Panc1 (cell line): ENCODE data around the gene JAZF1. TPM values are rescaled to one million over a fixed set of nuclear protein-coding genes. Genes with fewer than 3 reads are reported as not detected.

Experiments
- ATAC-seq: fragments of 200-7000 bp; cut with Tn5 transposase; 2 replicates; pipeline ENCODE4 v1.9.1; 2020; ENCODE audit warnings: mild to moderate bottlenecking, moderate library complexity
- BruUV-seq: library from RNA; stranded (reverse); fragments of 400-500 nt; replicated peaks from 2 replicates; lab custom pipeline; 2021; lab: Mats Ljungman, UMichigan
- CTCF ChIA-PET: fragments of 300-600 bp; sonication (Branson Sonifier 250); formaldehyde crosslinking; loops from one replicate; lab custom pipeline; 2022; ENCODE audit warnings: antibody characterized with exemption; lab: Charles Lee
- POLR2A ChIA-PET: fragments of 300-600 bp; sonication (Branson Sonifier 250); formaldehyde crosslinking; loops from one replicate; lab custom pipeline; 2022; ENCODE audit warnings: antibody characterized with exemption; lab: Charles Lee
- DNase-seq: peaks from one replicate; pipeline ENCODE4 v3.0.0-alpha.2; 2010; ENCODE audit warnings: low read depth, low spot score
- H3K27ac ChIP-seq: 2 replicates; pipeline ENCODE4 v1.5.1; 2011; ENCODE audit warnings: mild to moderate bottlenecking, low read length, inconsistent platforms
- H3K27me3 ChIP-seq: fragments of 200-500 bp; sonication (Bioruptor generic); 2 replicates; pipeline ENCODE4 v1.6.0; 2014; ENCODE audit warnings: low read length, inconsistent platforms; ENCODE audit not compliant: control insufficient read depth, insufficient read depth
- H3K36me3 ChIP-seq: fragments of 200-500 bp; sonication (Bioruptor generic); 2 replicates; pipeline ENCODE4 v1.5.1; 2014; ENCODE audit warnings: inconsistent platforms, mild to moderate bottlenecking, low read length, moderate library complexity; ENCODE audit not compliant: control insufficient read depth, insufficient read depth
- H3K4me1 ChIP-seq: 2 replicates; pipeline ENCODE4 v1.5.1; 2011; ENCODE audit warnings: inconsistent platforms, mild to moderate bottlenecking, low read length, moderate library complexity; ENCODE audit not compliant: control insufficient read depth, insufficient read depth
- H3K4me3 ChIP-seq, 2 experiments: 2 replicates each; pipeline ENCODE4 v1.5.1; 2011 to 2012; ENCODE audit warnings: low read depth in 2 of 2, low read length in 2 of 2, mild to moderate bottlenecking in 2 of 2, inconsistent platforms in 1 of 2, moderate library complexity in 1 of 2
- H3K9me3 ChIP-seq: fragments of 200-500 bp; sonication (Bioruptor generic); 2 replicates; pipeline ENCODE4 v1.5.1; 2014; ENCODE audit warnings: low read depth, mild to moderate bottlenecking, inconsistent platforms, low read length, moderate library complexity; ENCODE audit not compliant: control insufficient read depth, insufficient read depth
- POLR2AphosphoS5 ChIP-seq: IDR thresholded peaks from 2 replicates; pipeline ENCODE4 v1.6.1; 2012; ENCODE audit warnings: mild to moderate bottlenecking, low read depth, low read length, moderate library complexity
- SIN3A ChIP-seq: IDR thresholded peaks from 2 replicates; pipeline ENCODE4 v1.6.1; 2012; ENCODE audit warnings: low read depth, mild to moderate bottlenecking, low read length, moderate library complexity, borderline replicate concordance; ENCODE audit not compliant: insufficient read depth
- TCF7L2 ChIP-seq: IDR thresholded peaks from 2 replicates; pipeline ENCODE4 v1.6.1; 2011; ENCODE audit warnings: mild to moderate bottlenecking, low read depth, low read length, inconsistent platforms
- in situ Hi-C: cut with HindIII; loops from 2 replicates; pipeline ENCODE4 v1.10.0; 2016; ENCODE audit warnings: low sequenced_read_pairs, low pct_unique_long_range_greater_than_20kb
- intact Hi-C: fragments of 100-400 bp; cut with micrococcal nuclease; formaldehyde crosslinking; loops from one replicate; pipeline ENCODE4 v1.10.0; 2022; ENCODE audit not compliant: unreplicated experiment
- total RNA-seq: library from RNA; stranded (reverse); gene quantifications from one replicate; pipeline ENCODE4 v1.2.1, GENCODE V29; 2021; ENCODE audit not compliant: unreplicated experiment
- TF ChIP-seq, protein P1 (sequence below), 2 experiments: IDR thresholded peaks; 2 replicates each; pipeline ENCODE4 v1.6.1; 2011 to 2012; ENCODE audit warnings: low read depth in 2 of 2, control low read depth in 1 of 2, low read length in 1 of 2, mild to moderate bottlenecking in 1 of 2, moderate library complexity in 1 of 2; ENCODE audit not compliant: insufficient read depth in 1 of 2
- TF ChIP-seq, protein P2 (sequence below): fragments of 450-650 bp; IDR thresholded peaks from 2 replicates; pipeline ENCODE4 v1.5.1; 2017; ENCODE audit warnings: mild to moderate bottlenecking

The JAZF1 gene
- total RNA-seq, 1 experiment from 2014 or later, result 8.8 TPM

DNA sequence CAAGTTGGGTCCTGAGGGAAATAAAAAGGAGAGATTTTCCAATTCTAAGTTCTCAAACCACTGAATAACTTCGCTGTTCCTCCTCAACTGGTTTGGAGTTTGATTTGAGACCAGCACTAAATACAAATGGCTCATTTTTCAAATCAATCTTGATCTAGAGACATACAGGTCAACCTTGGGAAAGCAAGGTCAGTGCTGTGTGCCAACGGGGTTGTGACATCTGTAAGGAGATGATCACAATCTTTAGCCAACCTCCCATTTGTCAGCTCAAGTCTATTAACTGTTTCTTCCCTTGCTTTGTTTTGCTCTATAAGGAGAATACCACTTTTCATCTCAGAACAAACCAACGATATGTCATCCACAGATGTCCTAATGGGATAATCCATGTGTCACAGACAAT is 309.5 kb downstream of the JAZF1 start:
- no peak for DNase-seq
- TF ChIP-seq POLR2AphosphoS5, result no peak
- no peak for TF ChIP-seq SIN3A
- no peak for TF ChIP-seq TCF7L2
- TF ChIP-seq, protein P1, sequence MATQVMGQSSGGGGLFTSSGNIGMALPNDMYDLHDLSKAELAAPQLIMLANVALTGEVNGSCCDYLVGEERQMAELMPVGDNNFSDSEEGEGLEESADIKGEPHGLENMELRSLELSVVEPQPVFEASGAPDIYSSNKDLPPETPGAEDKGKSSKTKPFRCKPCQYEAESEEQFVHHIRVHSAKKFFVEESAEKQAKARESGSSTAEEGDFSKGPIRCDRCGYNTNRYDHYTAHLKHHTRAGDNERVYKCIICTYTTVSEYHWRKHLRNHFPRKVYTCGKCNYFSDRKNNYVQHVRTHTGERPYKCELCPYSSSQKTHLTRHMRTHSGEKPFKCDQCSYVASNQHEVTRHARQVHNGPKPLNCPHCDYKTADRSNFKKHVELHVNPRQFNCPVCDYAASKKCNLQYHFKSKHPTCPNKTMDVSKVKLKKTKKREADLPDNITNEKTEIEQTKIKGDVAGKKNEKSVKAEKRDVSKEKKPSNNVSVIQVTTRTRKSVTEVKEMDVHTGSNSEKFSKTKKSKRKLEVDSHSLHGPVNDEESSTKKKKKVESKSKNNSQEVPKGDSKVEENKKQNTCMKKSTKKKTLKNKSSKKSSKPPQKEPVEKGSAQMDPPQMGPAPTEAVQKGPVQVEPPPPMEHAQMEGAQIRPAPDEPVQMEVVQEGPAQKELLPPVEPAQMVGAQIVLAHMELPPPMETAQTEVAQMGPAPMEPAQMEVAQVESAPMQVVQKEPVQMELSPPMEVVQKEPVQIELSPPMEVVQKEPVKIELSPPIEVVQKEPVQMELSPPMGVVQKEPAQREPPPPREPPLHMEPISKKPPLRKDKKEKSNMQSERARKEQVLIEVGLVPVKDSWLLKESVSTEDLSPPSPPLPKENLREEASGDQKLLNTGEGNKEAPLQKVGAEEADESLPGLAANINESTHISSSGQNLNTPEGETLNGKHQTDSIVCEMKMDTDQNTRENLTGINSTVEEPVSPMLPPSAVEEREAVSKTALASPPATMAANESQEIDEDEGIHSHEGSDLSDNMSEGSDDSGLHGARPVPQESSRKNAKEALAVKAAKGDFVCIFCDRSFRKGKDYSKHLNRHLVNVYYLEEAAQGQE (IDR thresholded peaks at IDR 0.05; ENCODE audit: insufficient read depth in 1 of 2, low read depth in 2 of 2, low read length in 1 of 2), result no peak
- TF ChIP-seq, protein P2, sequence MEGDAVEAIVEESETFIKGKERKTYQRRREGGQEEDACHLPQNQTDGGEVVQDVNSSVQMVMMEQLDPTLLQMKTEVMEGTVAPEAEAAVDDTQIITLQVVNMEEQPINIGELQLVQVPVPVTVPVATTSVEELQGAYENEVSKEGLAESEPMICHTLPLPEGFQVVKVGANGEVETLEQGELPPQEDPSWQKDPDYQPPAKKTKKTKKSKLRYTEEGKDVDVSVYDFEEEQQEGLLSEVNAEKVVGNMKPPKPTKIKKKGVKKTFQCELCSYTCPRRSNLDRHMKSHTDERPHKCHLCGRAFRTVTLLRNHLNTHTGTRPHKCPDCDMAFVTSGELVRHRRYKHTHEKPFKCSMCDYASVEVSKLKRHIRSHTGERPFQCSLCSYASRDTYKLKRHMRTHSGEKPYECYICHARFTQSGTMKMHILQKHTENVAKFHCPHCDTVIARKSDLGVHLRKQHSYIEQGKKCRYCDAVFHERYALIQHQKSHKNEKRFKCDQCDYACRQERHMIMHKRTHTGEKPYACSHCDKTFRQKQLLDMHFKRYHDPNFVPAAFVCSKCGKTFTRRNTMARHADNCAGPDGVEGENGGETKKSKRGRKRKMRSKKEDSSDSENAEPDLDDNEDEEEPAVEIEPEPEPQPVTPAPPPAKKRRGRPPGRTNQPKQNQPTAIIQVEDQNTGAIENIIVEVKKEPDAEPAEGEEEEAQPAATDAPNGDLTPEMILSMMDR, result no peak
- BruUV-seq, result no TSS peak
- intact Hi-C loops (no loop called here), in situ Hi-C loops (no loop called here)
- Histone ChIP-seq H3K27ac (no peak overlapping the region), H3K4me3 (no peak overlapping the region), H3K4me1 (no peaks in the 10 kb centered on the region), H3K9me3 (no peaks in the 10 kb centered on the region), H3K36me3 (no peaks in the 10 kb centered on the region), H3K27me3 (no peaks in the 10 kb centered on the region)
- ChIA-PET CTCF (no interaction called here), POLR2A (no interaction called here)
- ATAC-seq, result no peak

DNA sequence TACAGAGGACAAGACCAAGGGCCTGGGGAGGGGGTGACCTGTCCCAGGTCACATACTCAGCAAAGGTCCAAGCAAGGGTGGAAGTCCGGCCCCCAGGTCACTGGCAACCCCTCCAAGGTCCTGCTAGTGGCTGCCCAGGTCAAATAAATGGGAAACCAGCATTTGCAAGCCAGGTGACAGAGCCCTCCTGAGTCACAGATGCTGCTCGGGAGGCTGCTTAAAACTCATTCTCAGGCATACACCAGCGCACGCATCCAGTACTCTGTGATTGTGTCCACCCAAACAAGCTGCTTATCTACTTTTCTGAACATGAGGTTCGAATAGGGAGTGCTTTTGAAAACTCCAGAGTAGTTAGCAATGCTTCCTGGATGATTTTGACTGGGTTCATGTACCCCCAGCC is 310.0 kb downstream of the JAZF1 start:
- Histone ChIP-seq H3K4me3 (no peak overlapping the region), H3K27ac (no peak overlapping the region), H3K9me3 (no peaks in the 10 kb centered on the region), H3K36me3 (no peaks in the 10 kb centered on the region), H3K4me1 (no peaks in the 10 kb centered on the region), H3K27me3 (no peaks in the 10 kb centered on the region)
- in situ Hi-C loops, result no loop called here
- no peak for ATAC-seq
- ChIA-PET POLR2A (no interaction called here), CTCF (no interaction called here)
- DNase-seq, result no peak
- no peak for TF ChIP-seq SIN3A
- TF ChIP-seq TCF7L2, result no peak
- TF ChIP-seq, protein P1 (IDR thresholded peaks at IDR 0.05; ENCODE audit: insufficient read depth in 1 of 2, low read depth in 2 of 2, low read length in 1 of 2), result no peak
- TF ChIP-seq POLR2AphosphoS5, result no peak
- TF ChIP-seq, protein P2, result no peak
- intact Hi-C loops, result no loop called here
- no TSS peak for BruUV-seq
